Activated CD4-positive, alpha-beta memory T cell treated with anti-CD3 and anti-CD28 coated beads for 36 hours (primary cell): ENCODE results near the gene SUPT5H. TPM values are rescaled to one million over a fixed set of nuclear protein-coding genes. Genes with fewer than 3 reads are reported as not detected.

ENCODE experiments used
- CTCF ChIA-PET: fragments of 350-600 bp; sonication (Branson Sonifier 250); formaldehyde crosslinking; loops from one replicate; lab custom pipeline; 2021; ENCODE audit warnings: antibody characterized with exemption, inconsistent platforms; lab: Charles Lee
- POLR2A ChIA-PET: fragments of 350-600 bp; sonication (Branson Sonifier 250); formaldehyde crosslinking; loops from one replicate; lab custom pipeline; 2021; ENCODE audit warnings: antibody characterized with exemption; lab: Charles Lee
- DNase-seq: peaks from one replicate; pipeline ENCODE4 v3.0.0-alpha.2; 2020
- H3K27ac Mint-ChIP-seq: one replicate; pipeline ENCODE4 v1.8.0; 2021; ENCODE audit warnings: mixed read lengths
- H3K27me3 Mint-ChIP-seq: one replicate; pipeline ENCODE4 v1.8.0; 2021; ENCODE audit warnings: mixed read lengths
- H3K36me3 Mint-ChIP-seq: one replicate; pipeline ENCODE4 v1.8.0; 2021; ENCODE audit warnings: mixed read lengths
- H3K4me1 Mint-ChIP-seq: one replicate; pipeline ENCODE4 v1.8.0; 2021; ENCODE audit warnings: low read depth, mixed read lengths
- H3K4me3 Mint-ChIP-seq: one replicate; pipeline ENCODE4 v1.8.0; 2021; ENCODE audit warnings: mild to moderate bottlenecking, mixed read lengths
- H3K9me3 Mint-ChIP-seq: one replicate; pipeline ENCODE4 v1.8.0; 2021; ENCODE audit warnings: mixed read lengths
- intact Hi-C: fragments of 100-400 bp; cut with micrococcal nuclease; formaldehyde crosslinking; loops from one replicate; pipeline ENCODE4 v1.15.1; 2023
- total RNA-seq, 2 experiments: library from RNA; stranded (reverse); gene quantifications; one replicate each; pipeline ENCODE4 v1.2.3, GENCODE V29; 2021

Gene SUPT5H
- total RNA-seq, 2 experiments from 2014 or later = 180 to 183 TPM

DNA sequence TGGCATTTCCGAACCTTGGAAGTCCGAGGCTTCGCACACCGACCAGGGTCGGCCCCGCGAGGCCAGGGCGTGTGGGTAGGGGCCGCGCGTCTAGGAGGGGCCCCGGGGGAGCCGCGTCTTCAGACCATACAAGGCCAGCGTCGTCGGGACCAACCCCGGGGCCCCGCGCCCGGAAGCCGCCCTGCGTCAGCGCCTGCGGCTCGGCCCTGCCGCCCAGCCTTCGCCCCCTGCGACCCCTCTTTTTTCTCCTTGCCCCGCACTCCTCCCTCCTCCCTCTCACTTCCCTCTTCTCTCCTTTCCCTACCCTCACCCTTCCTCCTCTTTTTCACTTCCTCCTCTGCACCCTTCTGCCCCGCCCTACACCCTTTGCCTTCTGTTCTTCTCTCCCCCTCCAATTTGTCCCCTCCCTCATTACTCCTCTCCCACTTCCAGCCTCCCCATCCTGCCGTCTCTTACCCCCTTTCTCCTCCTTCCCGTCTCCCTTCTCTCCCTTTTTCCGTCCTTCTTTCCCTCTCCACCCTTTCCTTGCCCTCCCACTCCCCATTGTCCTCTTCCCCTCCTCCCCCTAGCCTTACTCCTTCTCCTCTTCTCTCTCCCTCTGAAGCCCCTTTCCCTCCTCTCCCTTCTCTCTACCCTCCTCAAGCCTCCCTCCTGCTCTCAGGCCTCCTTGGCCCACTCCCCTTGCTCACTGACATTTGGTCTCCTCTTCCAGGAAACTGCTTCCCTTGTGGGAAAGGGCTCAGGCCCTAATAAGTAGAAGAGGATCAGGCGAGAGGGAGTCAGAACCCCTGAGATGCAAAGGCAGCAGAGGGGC, 35.2 kb upstream of the SUPT5H start:
- Mint-ChIP-seq H3K36me3 (peaks cover 43% of the 10 kb centered on the region), H3K4me1 (peaks cover 42% of the 10 kb centered on the region), H3K27me3 (peaks cover 3% of the 10 kb centered on the region), H3K4me3 (peak overlapping the region; percentile 84), H3K9me3 (no peaks in the 10 kb centered on the region), H3K27ac (peak overlapping the region; percentile 88)
- CTCF ChIA-PET = interaction anchor here (2.1 to 4.5 kb wide), 3 partner anchors 12 to 63 kb away, joined by 18 to 54 read pairs (median 32); partner anchors contain the start of genes MED29 and PAF1
- DNase-seq = peak; percentile 79
- intact Hi-C loops = loop anchor here (5.0 kb wide), 1 partner anchor 198 kb away; no protein-coding TSS in a partner anchor
- POLR2A ChIA-PET = interaction anchor here (1.4 to 4.0 kb wide), 2 partner anchors 12 to 21 kb away, joined by 5 to 53 read pairs; no protein-coding TSS in a partner anchor

GRCh38 chr19:39410831-39411080, 34.6 kb upstream of the SUPT5H start:
- H3K27me3 Mint-ChIP-seq = peaks cover 3% of the 10 kb centered on the region
- H3K9me3 Mint-ChIP-seq = no peaks in the 10 kb centered on the region
- intact Hi-C loops = loop anchor here (5.0 kb wide), 1 partner anchor 198 kb away; no protein-coding TSS in a partner anchor
- H3K27ac Mint-ChIP-seq = peak overlapping the region; percentile 88
- ChIA-PET CTCF (interaction anchor here (1.1 to 2.5 kb wide), 6 partner anchors 12 to 199 kb away, joined by 6 to 219 read pairs (median 14); partner anchors contain the start of genes MED29, PAF1 and SAMD4B), POLR2A (interaction anchor here (1.8 kb wide), 1 partner anchor 9 kb away, joined by 28 read pairs; no protein-coding TSS in a partner anchor)
- peak overlapping the region; percentile 84 for H3K4me3 Mint-ChIP-seq
- H3K36me3 Mint-ChIP-seq = peaks cover 43% of the 10 kb centered on the region
- peaks cover 38% of the 10 kb centered on the region for H3K4me1 Mint-ChIP-seq
- DNase-seq = no peak

DNA sequence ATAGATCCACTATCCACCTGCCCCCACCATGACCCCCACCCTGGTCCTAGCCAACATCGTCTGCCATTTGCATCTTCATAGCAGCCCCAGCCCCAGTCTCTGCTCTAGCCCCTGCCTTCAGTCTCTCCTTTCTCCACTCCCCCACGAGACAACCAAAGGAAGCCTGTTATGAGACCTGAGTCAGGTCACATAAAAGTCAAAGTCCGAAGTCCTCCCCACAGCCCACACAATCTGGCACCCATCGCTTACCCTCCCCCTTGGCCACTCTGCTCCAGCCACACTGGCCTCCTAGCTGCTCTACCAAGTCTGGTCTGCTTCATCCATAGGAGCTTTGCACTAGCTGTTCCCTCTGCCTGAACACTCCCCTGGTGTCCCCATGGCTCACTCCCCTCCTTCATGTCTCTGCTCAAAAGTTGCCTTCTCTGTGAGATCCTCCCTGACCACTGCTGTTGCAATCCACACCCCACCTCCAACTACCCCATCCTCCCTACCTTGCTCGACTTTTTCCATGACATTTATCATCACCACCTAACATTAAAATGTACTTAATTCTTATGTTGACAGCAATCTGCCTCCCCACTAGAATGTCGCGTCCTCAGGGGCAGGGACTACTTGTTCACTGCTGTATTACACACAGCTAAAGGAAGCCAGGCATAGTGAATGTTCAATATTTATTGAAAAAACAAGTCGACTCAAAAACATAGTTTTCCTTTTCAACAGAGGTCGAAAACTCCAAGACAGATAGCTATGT, 34.1 kb upstream of the SUPT5H start:
- Mint-ChIP-seq H3K36me3 (peaks cover 41% of the 10 kb centered on the region), H3K4me1 (peaks cover 35% of the 10 kb centered on the region), H3K9me3 (no peaks in the 10 kb centered on the region), H3K27me3 (peaks cover 3% of the 10 kb centered on the region), H3K27ac (peak overlapping the region; percentile 88), H3K4me3 (peak overlapping the region; percentile 84)
- peak; percentile 44 for DNase-seq
- ChIA-PET POLR2A (interaction anchor here (1.5 to 1.9 kb wide), 5 partner anchors 9 to 24 kb away, joined by 4 to 28 read pairs (median 10); partner anchors contain the start of genes MED29, PAF1 and RPS16), CTCF (interaction anchor here (0.6 to 2.5 kb wide), 18 partner anchors 8 to 793 kb away, joined by 3 to 219 read pairs (median 6); partner anchors contain the start of genes GMFG, MED29, PAF1 and RPS16)
- intact Hi-C loops = loop anchor here (5.0 kb wide), 1 partner anchor 199 kb away; no protein-coding TSS in a partner anchor

GRCh38 chr19:39411832-39412099, 33.6 kb upstream of the SUPT5H start:
- Mint-ChIP-seq H3K27me3 (peaks cover 3% of the 10 kb centered on the region), H3K4me1 (peaks cover 34% of the 10 kb centered on the region), H3K9me3 (no peaks in the 10 kb centered on the region), H3K27ac (peak overlapping the region; percentile 88), H3K36me3 (peaks cover 39% of the 10 kb centered on the region), H3K4me3 (peak overlapping the region; percentile 84)
- POLR2A ChIA-PET = interaction anchor here (1.5 to 1.9 kb wide), 5 partner anchors 10 to 24 kb away, joined by 4 to 28 read pairs (median 10); partner anchors contain the start of genes MED29, PAF1 and RPS16
- DNase-seq = peak; percentile 95
- CTCF ChIA-PET = interaction anchor here (0.6 to 2.5 kb wide), 19 partner anchors 8 to 793 kb away, joined by 3 to 219 read pairs (median 6); partner anchors contain the start of genes GMFG, MED29, PAF1 and RPS16
- intact Hi-C loops = loop anchor here (1.0 to 5.0 kb wide), 9 partner anchors 14 to 286 kb away; partner anchors contain the start of genes MED29, PAF1, PAK4 and SUPT5H

DNA sequence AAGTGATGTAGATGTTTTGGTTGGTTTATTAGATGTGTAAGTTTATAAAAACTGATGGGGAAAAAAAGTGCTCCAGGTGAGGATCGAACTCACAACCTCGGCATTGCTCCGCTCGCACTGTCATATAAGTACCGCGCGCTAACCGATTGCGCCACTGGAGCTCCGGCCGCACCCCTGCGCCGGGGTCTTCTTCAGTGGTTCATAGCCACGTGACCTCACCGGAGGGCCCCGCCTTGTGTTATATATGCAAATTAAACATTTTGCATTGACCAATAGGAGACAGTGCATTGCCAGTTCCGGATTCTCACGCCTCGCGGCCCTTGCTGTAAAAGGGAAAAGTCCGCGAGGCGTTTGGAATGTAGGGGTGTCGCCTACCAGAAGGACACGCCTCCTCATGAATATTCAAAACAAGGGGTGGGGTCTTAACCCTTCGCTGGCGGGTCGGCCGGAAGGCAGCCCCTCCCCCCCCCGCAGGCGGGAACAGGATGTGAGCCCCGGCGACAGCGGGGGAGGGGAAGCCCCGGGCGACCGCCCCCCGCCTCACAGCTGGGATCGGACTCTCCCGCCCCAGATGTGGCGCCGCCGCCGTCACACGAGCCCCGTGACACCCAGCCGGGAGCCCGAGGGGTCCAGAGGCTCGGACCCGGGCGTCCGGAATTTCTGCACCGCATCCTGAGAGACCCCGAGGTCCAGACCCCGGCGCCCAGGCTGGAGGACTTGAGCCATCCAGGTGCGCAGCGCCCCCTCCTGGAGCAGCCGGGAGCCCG, 33.1 kb upstream of the SUPT5H start, which contains the start of gene PLEKHG2:
TSS of gene PLEKHG2 (plus strand) at position 570 of the 767 bp plus-strand sequence. CDS start 1,418 bp downstream, outside the sequence.
- Mint-ChIP-seq H3K36me3 (peaks cover 34% of the 10 kb centered on the region), H3K27ac (peak within 1 kb of the TSS; percentile 88), H3K4me1 (peaks cover 34% of the 10 kb centered on the region), H3K9me3 (no peaks in the 10 kb centered on the region), H3K4me3 (peak within 1 kb of the TSS; percentile 84), H3K27me3 (peaks cover 3% of the 10 kb centered on the region)
- ChIA-PET CTCF (interaction anchor here (0.6 to 2.5 kb wide), 17 partner anchors 8 to 794 kb away, joined by 3 to 219 read pairs (median 6); partner anchors contain the start of genes GMFG, MED29, PAF1 and RPS16), POLR2A (interaction anchor here (1.0 to 1.9 kb wide), 6 partner anchors 10 to 23 kb away, joined by 4 to 28 read pairs (median 8); partner anchors contain the start of genes MED29, PAF1 and RPS16)
- DNase-seq = peak; percentile 98
- intact Hi-C loops = loop anchor here (1.0 to 5.0 kb wide), 9 partner anchors 15 to 287 kb away; partner anchors contain the start of genes MED29, PAF1, PAK4 and SUPT5H

GRCh38 chr19:39412867-39413271, 32.5 kb upstream of the SUPT5H start:
- H3K36me3 Mint-ChIP-seq = peaks cover 30% of the 10 kb centered on the region
- no peaks in the 10 kb centered on the region for H3K9me3 Mint-ChIP-seq
- intact Hi-C loops = loop anchor here (1.0 to 5.0 kb wide), 9 partner anchors 16 to 288 kb away; partner anchors contain the start of genes MED29, PAF1, PAK4 and SUPT5H
- POLR2A ChIA-PET = interaction anchor here (1.0 to 1.9 kb wide), 4 partner anchors 15 to 23 kb away, joined by 4 to 22 read pairs (median 8); partner anchors contain the start of gene RPS16
- H3K27ac Mint-ChIP-seq = peak overlapping the region; percentile 88
- H3K4me1 Mint-ChIP-seq = peaks cover 34% of the 10 kb centered on the region
- peak overlapping the region; percentile 84 for H3K4me3 Mint-ChIP-seq
- CTCF ChIA-PET = interaction anchor here (1.1 to 2.5 kb wide), 7 partner anchors 9 to 34 kb away, joined by 4 to 219 read pairs (median 8); partner anchors contain the start of genes MED29, PAF1, RPS16 and SUPT5H
- DNase-seq = no peak
- peaks cover 3% of the 10 kb centered on the region for H3K27me3 Mint-ChIP-seq

DNA sequence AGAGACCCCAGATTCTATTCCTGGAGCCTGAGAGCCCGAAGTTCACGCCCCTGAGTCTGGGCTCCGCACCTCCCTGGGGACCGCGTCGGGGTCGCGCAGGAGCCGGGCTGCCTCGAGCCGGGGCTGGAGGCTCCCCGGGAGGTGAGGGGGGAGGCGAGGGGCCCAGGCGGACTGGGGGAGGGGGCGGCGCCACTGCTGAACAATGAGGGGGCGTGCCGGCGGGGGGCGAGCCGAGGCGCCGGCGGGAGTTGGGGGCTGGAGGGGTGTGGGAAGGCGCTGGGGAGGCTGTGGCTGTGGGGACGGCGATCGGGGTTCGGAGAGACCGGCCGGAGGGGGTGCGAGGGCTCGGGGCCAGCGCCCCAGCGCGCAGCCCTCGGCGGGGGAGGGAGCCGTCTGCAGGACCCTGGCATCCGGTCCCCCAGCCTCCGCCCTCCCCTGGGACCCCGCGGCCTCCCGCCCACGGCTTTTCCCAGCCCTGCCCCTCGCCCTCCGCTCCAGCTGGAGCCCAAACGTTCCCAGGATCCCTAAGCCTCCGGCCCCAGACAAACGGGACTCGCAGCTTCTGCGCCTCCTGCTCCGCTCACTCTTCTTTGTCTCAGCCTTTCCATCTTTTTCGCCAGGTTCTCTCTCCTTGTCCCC, 32.0 kb upstream of the SUPT5H start:
- DNase-seq = peak; percentile 47
- ChIA-PET POLR2A (interaction anchor here (0.6 to 1.6 kb wide), 4 partner anchors 12 to 78 kb away, joined by 3 to 7 read pairs (median 4); partner anchors contain the start of gene RPS16), CTCF (interaction anchor here (0.6 to 1.7 kb wide), 2 partner anchors 16 to 117 kb away, joined by 3 to 7 read pairs; no protein-coding TSS in a partner anchor)
- peaks cover 3% of the 10 kb centered on the region for H3K27me3 Mint-ChIP-seq
- peaks cover 34% of the 10 kb centered on the region for H3K4me1 Mint-ChIP-seq
- intact Hi-C loops = loop anchor here (5.0 kb wide), 1 partner anchor 201 kb away; no protein-coding TSS in a partner anchor
- peaks cover 25% of the 10 kb centered on the region for H3K36me3 Mint-ChIP-seq
- H3K27ac Mint-ChIP-seq = peak overlapping the region; percentile 88
- no peaks in the 10 kb centered on the region for H3K9me3 Mint-ChIP-seq
- peak overlapping the region; percentile 84 for H3K4me3 Mint-ChIP-seq

- Mint-ChIP-seq H3K27me3 (peaks cover 3% of the 10 kb centered on the region), H3K4me1 (peaks cover 34% of the 10 kb centered on the region), H3K9me3 (no peaks in the 10 kb centered on the region), H3K36me3 (peaks cover 20% of the 10 kb centered on the region), H3K4me3 (peak overlapping the region; percentile 84), H3K27ac (peak overlapping the region; percentile 77)
- ChIA-PET POLR2A (interaction anchor here (0.6 to 1.6 kb wide), 4 partner anchors 12 to 79 kb away, joined by 3 to 7 read pairs (median 4); partner anchors contain the start of gene RPS16), CTCF (interaction anchor here (0.6 to 1.7 kb wide), 4 partner anchors 13 to 116 kb away, joined by 3 to 7 read pairs (median 3); partner anchors contain the start of gene RPS16)
- intact Hi-C loops = loop anchor here (5.0 kb wide), 1 partner anchor 202 kb away; no protein-coding TSS in a partner anchor
- no peak for DNase-seq
Measured at GRCh38 chr19:39413911-39414608, 31.3 kb upstream of the SUPT5H start.
